IMR-90 (cell line): ENCODE results near the gene ASB12. TPM values are rescaled to one million over a fixed set of nuclear protein-coding genes. Genes with fewer than 3 reads are reported as not detected.

Source experiments
- ATAC-seq: fragments of 200-7000 bp; cut with Tn5 transposase; 2 replicates; pipeline ENCODE4 v1.9.1; 2020; ENCODE audit warnings: low read depth, mild to moderate bottlenecking, moderate library complexity
- BruUV-seq: library from RNA; stranded (reverse); fragments of 400-500 nt; replicated peaks from 2 replicates; lab custom pipeline; 2021; lab: Mats Ljungman, UMichigan
- CTCF ChIA-PET: fragments of 300-600 bp; formaldehyde crosslinking; extraction: SDS; loops from one replicate; lab custom pipeline; 2021; ENCODE audit warnings: antibody characterized with exemption; lab: Yijun Ruan, JAX
- POLR2A ChIA-PET: fragments of 300-600 bp; sonication (Branson Sonifier 250); formaldehyde crosslinking; loops from one replicate; lab custom pipeline; 2022; ENCODE audit warnings: antibody characterized with exemption; ENCODE audit not compliant: unreplicated experiment; lab: Charles Lee
- DNase-seq: peaks from one replicate; pipeline ENCODE4 v3.0.0; 2013
- H2AFZ ChIP-seq: replicated peaks from 2 replicates; pipeline ENCODE3; 2013; ENCODE audit warnings: low read length, mild to moderate bottlenecking; ENCODE audit not compliant: poor library complexity
- H2AK5ac ChIP-seq: 2 replicates; pipeline ENCODE4 v1.6.1; 2013; ENCODE audit warnings: low read depth, low read length, inconsistent platforms
- H2AK9ac ChIP-seq: replicated peaks from 2 replicates; pipeline ENCODE3; 2013; ENCODE audit warnings: mild to moderate bottlenecking, low read depth, low read length, moderate library complexity; ENCODE audit not compliant: poor library complexity
- H2BK120ac ChIP-seq: 2 replicates; pipeline ENCODE4 v1.6.1; 2013; ENCODE audit warnings: low read depth, low read length, inconsistent platforms
- H2BK15ac ChIP-seq: 3 replicates; pipeline ENCODE4 v1.6.1; 2013; ENCODE audit warnings: low read depth, low read length, inconsistent platforms
- H2BK20ac ChIP-seq: 2 replicates; pipeline ENCODE4 v1.6.1; 2013; ENCODE audit warnings: low read depth, mild to moderate bottlenecking, inconsistent platforms, low read length, moderate library complexity
- H2BK5ac ChIP-seq: 2 replicates; pipeline ENCODE4 v1.6.1; 2013; ENCODE audit warnings: mild to moderate bottlenecking, low read depth, low read length, inconsistent platforms; ENCODE audit not compliant: poor library complexity, severe bottlenecking
- H3K14ac ChIP-seq: replicated peaks from 2 replicates; pipeline ENCODE4 v1.6.1; 2013; ENCODE audit warnings: low read depth, low read length, inconsistent platforms
- H3K18ac ChIP-seq: 2 replicates; pipeline ENCODE4 v1.6.1; 2013; ENCODE audit warnings: low read depth, low read length, control low read depth
- H3K23ac ChIP-seq: 2 replicates; pipeline ENCODE4 v1.6.1; 2013; ENCODE audit warnings: low read depth, low read length, inconsistent platforms
- H3K27ac ChIP-seq: 2 replicates; pipeline ENCODE4 v1.5.1; 2013; ENCODE audit warnings: mild to moderate bottlenecking, control low read depth, low read length; ENCODE audit not compliant: insufficient read depth
- H3K27me3 ChIP-seq: 2 replicates; pipeline ENCODE4 v1.6.1; 2013; ENCODE audit warnings: low read length; ENCODE audit not compliant: control insufficient read depth, insufficient read depth
- H3K36me3 ChIP-seq: 2 replicates; pipeline ENCODE4 v1.6.1; 2013; ENCODE audit warnings: low read length, mixed read lengths; ENCODE audit not compliant: control insufficient read depth, insufficient read depth
- H3K4ac ChIP-seq: 2 replicates; pipeline ENCODE4 v1.6.1; 2013; ENCODE audit warnings: low read depth, low read length, inconsistent platforms
- H3K4me1 ChIP-seq: 2 replicates; pipeline ENCODE4 v1.6.1; 2013; ENCODE audit warnings: low read length, mixed read lengths; ENCODE audit not compliant: control insufficient read depth, insufficient read depth
- H3K4me2 ChIP-seq: 2 replicates; pipeline ENCODE4 v1.6.1; 2013; ENCODE audit warnings: low read depth, mild to moderate bottlenecking, control low read depth, low read length, moderate library complexity
- H3K4me3 ChIP-seq: 2 replicates; pipeline ENCODE4 v1.5.1; 2013; ENCODE audit warnings: low read depth, mild to moderate bottlenecking, control low read depth, low read length, moderate library complexity; ENCODE audit not compliant: insufficient read depth
- H3K56ac ChIP-seq: 2 replicates; pipeline ENCODE4 v1.6.1; 2013; ENCODE audit warnings: low read length, inconsistent platforms; ENCODE audit not compliant: insufficient read depth; ENCODE audit errors: extremely low read depth
- H3K79me1 ChIP-seq, 2 experiments: 2 replicates each; pipeline ENCODE4 v1.6.1; 2013; ENCODE audit warnings: low read length in 2 of 2, inconsistent platforms in 1 of 2, low read depth in 1 of 2
- H3K9ac ChIP-seq: 2 replicates; pipeline ENCODE4 v1.6.1; 2013; ENCODE audit warnings: low read depth, low read length, control low read depth
- H3K9me1 ChIP-seq: 2 replicates; pipeline ENCODE4 v1.6.1; 2013; ENCODE audit warnings: low read length, inconsistent platforms; ENCODE audit not compliant: insufficient read depth
- H3K9me3 ChIP-seq: 2 replicates; pipeline ENCODE4 v1.6.1; 2013; ENCODE audit warnings: low read length; ENCODE audit not compliant: control insufficient read depth, insufficient read depth
- H4K20me1 ChIP-seq: 2 replicates; pipeline ENCODE4 v1.6.1; 2013; ENCODE audit warnings: low read length, inconsistent platforms; ENCODE audit not compliant: insufficient read depth
- H4K5ac ChIP-seq: 2 replicates; pipeline ENCODE4 v1.6.1; 2013; ENCODE audit warnings: mild to moderate bottlenecking, low read depth, low read length, control low read depth
- H4K8ac ChIP-seq, 2 experiments: 2 replicates each; pipeline ENCODE4 v1.6.1; 2013; ENCODE audit warnings: low read depth in 2 of 2, low read length in 2 of 2, control low read depth in 1 of 2, inconsistent platforms in 1 of 2
- H4K91ac ChIP-seq: 2 replicates; pipeline ENCODE4 v1.6.1; 2013; ENCODE audit warnings: low read depth, low read length, inconsistent platforms; ENCODE audit not compliant: insufficient read depth
- BHLHE40 ChIP-seq: fragments of 150-350 bp; IDR thresholded peaks from 2 replicates; pipeline ENCODE4 v1.6.1; 2016; ENCODE audit warnings: mild to moderate bottlenecking, low read depth, low read length
- CEBPB ChIP-seq: IDR thresholded peaks from 2 replicates; pipeline ENCODE4 v1.6.1; 2012; ENCODE audit warnings: low read depth, low read length, improper control_type of control experiment
- CHD1 ChIP-seq: IDR thresholded peaks from 2 replicates; pipeline ENCODE4 v1.6.1; 2012; ENCODE audit warnings: low read depth, low read length, improper control_type of control experiment
- CTCF ChIP-seq: conservative IDR thresholded peaks from 2 replicates; pipeline ENCODE4 v1.5.1; 2012; ENCODE audit warnings: mild to moderate bottlenecking, low read depth, low read length, improper control_type of control experiment
- ELK1 ChIP-seq: fragments of 150-350 bp; IDR thresholded peaks from 2 replicates; pipeline ENCODE4 v1.6.1; 2016; ENCODE audit warnings: low read depth, mild to moderate bottlenecking, low read length, moderate library complexity, borderline replicate concordance
- FOS ChIP-seq: fragments of 150-350 bp; IDR thresholded peaks from 2 replicates; pipeline ENCODE4 v1.6.1; 2016; ENCODE audit warnings: low read depth, low read length
- MAFK ChIP-seq: IDR thresholded peaks from 2 replicates; pipeline ENCODE4 v1.6.1; 2012; ENCODE audit warnings: low read depth, low read length, improper control_type of control experiment
- MAZ ChIP-seq: IDR thresholded peaks from 2 replicates; pipeline ENCODE4 v1.6.1; 2012; ENCODE audit warnings: low read depth, mild to moderate bottlenecking, low read length, improper control_type of control experiment, moderate library complexity, borderline replicate concordance
- MXI1 ChIP-seq: IDR thresholded peaks from 2 replicates; pipeline ENCODE4 v1.6.1; 2012; ENCODE audit warnings: low read depth, mild to moderate bottlenecking, low read length, moderate library complexity, borderline replicate concordance
- NFE2L2 ChIP-seq: fragments of 150-350 bp; IDR thresholded peaks from 2 replicates; pipeline ENCODE4 v1.6.1; 2016; ENCODE audit warnings: low read depth, mild to moderate bottlenecking, low read length
- POLR2A ChIP-seq: IDR thresholded peaks from 2 replicates; pipeline ENCODE4 v1.6.1; 2012; ENCODE audit warnings: mild to moderate bottlenecking, low read depth, low read length
- RAD21 ChIP-seq: IDR thresholded peaks from 2 replicates; pipeline ENCODE4 v1.6.1; 2012; ENCODE audit warnings: low read length, improper control_type of control experiment
- RCOR1 ChIP-seq: IDR thresholded peaks from 2 replicates; pipeline ENCODE4 v1.6.1; 2012; ENCODE audit warnings: mild to moderate bottlenecking, low read length, improper control_type of control experiment; ENCODE audit not compliant: insufficient replicate concordance
- RFX5 ChIP-seq: IDR thresholded peaks from 2 replicates; pipeline ENCODE4 v1.8.0; 2012; ENCODE audit warnings: low read depth, mild to moderate bottlenecking, low read length, moderate library complexity
- SMC3 ChIP-seq: fragments of 150-350 bp; IDR thresholded peaks from 2 replicates; pipeline ENCODE4 v1.6.1; 2016; ENCODE audit warnings: low read depth, mild to moderate bottlenecking, antibody characterized with exemption, low read length, moderate library complexity
- USF2 ChIP-seq: fragments of 150-350 bp; IDR thresholded peaks from 2 replicates; pipeline ENCODE4 v1.6.1; 2017; ENCODE audit warnings: mild to moderate bottlenecking, antibody characterized with exemption, low read length, low read depth
- WGBS, 2 experiments: methylation state at CpG; one replicate each; pipeline versions ENCODE4 v1.1.5 to v1.1.7; 2013; ENCODE audit warnings: missing lambda C conversion rate in 2 of 2; ENCODE audit not compliant: insufficient read length in 1 of 2; ENCODE audit errors: extremely low coverage in 2 of 2; 5-methylcytosine and 5-hydroxymethylcytosine counted together
- dilution Hi-C: fragments of 300-500 bp; cut with HindIII; formaldehyde crosslinking; loops from one replicate; pipeline ENCODE4 v1.14.3; 2018; ENCODE audit warnings: low sequenced_read_pairs; ENCODE audit not compliant: unreplicated experiment
- in situ Hi-C: fragments of 300-500 bp; cut with MboI; formaldehyde crosslinking; loops from 3 replicates; pipeline ENCODE4 v1.14.3; 2019; ENCODE audit warnings: low sequenced_read_pairs, inconsistent platforms, mixed read lengths
- intact Hi-C: fragments of 100-400 bp; cut with micrococcal nuclease; formaldehyde crosslinking; loops from 2 replicates; pipeline ENCODE4 v1.10.0; 2022
- polyA plus RNA-seq, 3 experiments: library from polyadenylated mRNA; depleted of rRNA; stranded (reverse); fragments of >200 nt; gene quantifications; 2 replicates each; pipeline ENCODE4 v1.2.3, GENCODE V29; 2012; ENCODE audit warnings: low replicate concordance in 1 of 3
- total RNA-seq: library from RNA; depleted of rRNA; stranded (reverse); fragments of >200 nt; gene quantifications from 2 replicates; pipeline ENCODE4 v1.2.3, GENCODE V29; 2012

The ASB12 gene
- total and polyA plus RNA-seq, 2 of the 4 experiments (the other 2 are of a cell fraction): not detected

DNA sequence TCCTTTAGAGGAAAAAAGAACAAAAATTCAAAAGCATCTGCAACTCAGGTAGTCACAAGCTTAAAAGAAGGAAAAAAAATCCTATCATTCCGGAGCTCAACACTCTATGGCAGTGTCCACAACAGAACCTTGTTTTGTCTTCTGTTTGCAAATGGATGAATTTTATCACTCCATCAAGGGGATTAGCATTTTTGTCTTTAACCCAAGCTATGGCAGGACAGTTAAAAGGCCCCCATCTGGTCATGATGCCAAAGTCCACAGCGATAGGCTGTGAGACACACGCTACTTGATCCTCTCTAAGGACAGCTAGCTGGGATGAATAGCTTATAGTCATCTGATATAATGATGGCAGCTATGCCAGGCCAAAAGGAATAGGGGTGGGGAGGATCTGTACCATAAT lies 41.5 kb downstream of the ASB12 start:
- H3K4me2 ChIP-seq: no peak overlapping the region
- H3K27ac ChIP-seq: no peak overlapping the region
- H2AK9ac ChIP-seq: peak overlapping the region; percentile 1
- no peak overlapping the region for H4K5ac ChIP-seq
- H3K27me3 ChIP-seq: no peaks in the 10 kb centered on the region
- WGBS, 2 experiments: no CpG with 5 or more reads among the region's 3 CpGs
- no peaks in the 10 kb centered on the region for H3K79me1 ChIP-seq
- ChIA-PET POLR2A (no interaction called here), CTCF (no interaction called here)
- no peak overlapping the region for H3K4me3 ChIP-seq
- BruUV-seq: no TSS peak
- no peak overlapping the region for H3K23ac ChIP-seq
- H3K56ac ChIP-seq: no peak overlapping the region
- H2BK5ac ChIP-seq: no peak overlapping the region
- H2BK120ac ChIP-seq: no peak overlapping the region
- intact Hi-C loops: no loop called here
- TF ChIP-seq SMC3: no peak
- TF ChIP-seq CTCF: no peak
- no peak for TF ChIP-seq RFX5
- no peak for TF ChIP-seq CEBPB
- TF ChIP-seq POLR2A: no peak
- TF ChIP-seq ELK1: no peak
- no peak for TF ChIP-seq CHD1
- no peak for TF ChIP-seq MAZ
- no peak for TF ChIP-seq RAD21
- TF ChIP-seq MAFK: no peak
- TF ChIP-seq BHLHE40: no peak
- no peak for TF ChIP-seq RCOR1
- TF ChIP-seq NFE2L2: no peak
- TF ChIP-seq MXI1: no peak
- TF ChIP-seq USF2: no peak
- TF ChIP-seq FOS: no peak
- H3K9me1 ChIP-seq: no peaks in the 10 kb centered on the region
- no peak overlapping the region for H2BK20ac ChIP-seq
- no peak for ATAC-seq
- H3K4ac ChIP-seq: no peak overlapping the region
- no peak for DNase-seq
- H4K8ac ChIP-seq: no peak overlapping the region
- dilution Hi-C loops: no loop called here
- H3K9ac ChIP-seq: no peak overlapping the region
- H4K91ac ChIP-seq: no peak overlapping the region
- no peaks in the 10 kb centered on the region for H3K4me1 ChIP-seq
- H3K9me3 ChIP-seq: peaks cover 1% of the 10 kb centered on the region; the same call in 1 of the 2 replicates
- H4K20me1 ChIP-seq: no peaks in the 10 kb centered on the region
- H2AFZ ChIP-seq: no peak overlapping the region
- H3K18ac ChIP-seq: no peak overlapping the region
- H2AK5ac ChIP-seq: no peak overlapping the region
- no peak overlapping the region for H3K14ac ChIP-seq
- no peak overlapping the region for H2BK15ac ChIP-seq
- H3K36me3 ChIP-seq: peaks cover 12% of the 10 kb centered on the region
- in situ Hi-C loops: no loop called here
